ENCODE data around the gene GGNBP2.

GRCh38 chr17:36592316-36592715 lies 47.6 kb downstream of the GGNBP2 start:
- no peak for TF ChIP-seq CTCF (IDR thresholded peaks at IDR 0.05)
- TF ChIP-seq POLR2A (IDR thresholded peaks at IDR 0.05), result no peak
